Measurements from ENCODE around the gene THTPA.

The THTPA gene

GRCh38 chr14:23555882-23556699 is at the start of gene THTPA:
Gene THTPA (plus strand): TSS chr14:23556271. CDS start chr14:23556758, 487 bp downstream.
- peak; percentile 85 for DNase-seq

GRCh38 chr14:23512156-23512555 is 43.9 kb upstream of the THTPA start:
- peak; percentile 95 for DNase-seq

GRCh38 chr14:23513005-23513817 is 42.9 kb upstream of the THTPA start:
- DNase-seq = peak; percentile 97

GRCh38 chr14:23513818-23514643 is 42.0 kb upstream of the THTPA start:
- peak; percentile 91 for DNase-seq

- peak; percentile 93 for DNase-seq
These were observed 41.5 kb upstream of the THTPA start for GRCh38 chr14:23514644-23514957.

GRCh38 chr14:23517650-23518326 is 38.3 kb upstream of the THTPA start:
- DNase-seq = peak; percentile 37

- DNase-seq = no peak
These were observed 37.4 kb upstream of the THTPA start for GRCh38 chr14:23518709-23519108.

- no peak for DNase-seq
These were observed 35.1 kb upstream of the THTPA start for GRCh38 chr14:23520899-23521533.

- no peak for DNase-seq
These were observed 34.1 kb upstream of the THTPA start for GRCh38 chr14:23521785-23522640.

GRCh38 chr14:23522643-23523198 is 33.4 kb upstream of the THTPA start:
- no peak for DNase-seq

- no peak for DNase-seq
These were observed 32.6 kb upstream of the THTPA start for GRCh38 chr14:23523229-23524016.

- no peak for DNase-seq
These were observed 31.1 kb upstream of the THTPA start for GRCh38 chr14:23524954-23525353.

- DNase-seq = no peak
These were observed 30.5 kb upstream of the THTPA start for GRCh38 chr14:23525611-23526010.

GRCh38 chr14:23528555-23528954 is 27.5 kb upstream of the THTPA start:
- DNase-seq = no peak

GRCh38 chr14:23529016-23529415 is 27.1 kb upstream of the THTPA start:
- DNase-seq = no peak

GRCh38 chr14:23530375-23531055 is 25.6 kb upstream of the THTPA start:
- no peak for DNase-seq

- DNase-seq = no peak
These were observed 24.7 kb upstream of the THTPA start for GRCh38 chr14:23531391-23531790.

GRCh38 chr14:23532658-23533057 is 23.4 kb upstream of the THTPA start:
- no peak for DNase-seq
